ENCODE measurements around the gene MED26. TPM values are rescaled to one million over a fixed set of nuclear protein-coding genes. Genes with fewer than 3 reads are reported as not detected.

The MED26 gene
- total and polyA plus RNA-seq, 7 donors = 4.8 to 9.6 (median 5.2) TPM

GRCh38 chr19:16573296-16573695 lies 54.7 kb downstream of the MED26 start:
- ATAC-seq = no peak
- 57 to 60% (median 58%) methylated on average over 13 of the region's 13 CpGs for WGBS, 3 donors
- Histone ChIP-seq H3K27me3 (ENCODE audit: insufficient read depth in 3 of 3, low read length in 2 of 3) (no peaks in the 10 kb centered on the region), H3K9me3 (no peaks in the 10 kb centered on the region), H3K4me3 (peak overlapping the region; percentile 95), H3K27ac (peak overlapping the region; percentile 86), H3K36me3 (ENCODE audit: insufficient read depth in 1 of 2, low read depth in 1 of 2) (peaks cover 2 to 56% of the 10 kb centered on the region in 2 donors), H3K4me1 (peaks cover 62% of the 10 kb centered on the region)
- intact Hi-C loops (cut with DNase I) = loop anchor here (5.0 kb wide), 1 partner anchor 54 kb away; the partner anchor contains the start of gene MED26 (in 2 of the 2)
- no peak for DNase-seq
- TF ChIP-seq CTCF (IDR thresholded peaks at IDR 0.05) = no peak

GRCh38 chr19:16572332-16573211 lies 55.4 kb downstream of the MED26 start, which contains the start of gene SLC35E1:
SLC35E1 (minus strand) TSS chr19:16572415; CDS start chr19:16572364, 51 bp downstream.
- H3K4me3 ChIP-seq = peak within 1 kb of the TSS; percentile 95
- no peak for TF ChIP-seq CTCF (IDR thresholded peaks at IDR 0.05)
- H3K9me3 ChIP-seq = no peaks in the 10 kb centered on the region
- peak within 1 kb of the TSS; percentile 86 for H3K27ac ChIP-seq
- peaks cover 2 to 56% of the 10 kb centered on the region in 2 donors for H3K36me3 ChIP-seq (ENCODE audit: insufficient read depth in 1 of 2, low read depth in 1 of 2)
- peak; percentile 96 to 99 for DNase-seq
- peak; percentile 94 to 96 (median 95) for ATAC-seq
- 0 to 1% (median 0%) methylated on average over 66 to 83 of the region's 83 CpGs for WGBS, 3 donors
- H3K27me3 ChIP-seq (ENCODE audit: insufficient read depth in 3 of 3, low read length in 2 of 3) = no peaks in the 10 kb centered on the region
- intact Hi-C loops (cut with DNase I) = loop anchor here (5.0 kb wide), 1 partner anchor 55 kb away; the partner anchor contains the start of gene MED26 (in 2 of the 2)
- peaks cover 58% of the 10 kb centered on the region for H3K4me1 ChIP-seq

GRCh38 chr19:16571822-16572331 lies 56.1 kb downstream of the MED26 start:
- H3K4me1 ChIP-seq = peaks cover 52% of the 10 kb centered on the region
- peak overlapping the region; percentile 95 for H3K4me3 ChIP-seq
- no peaks in the 10 kb centered on the region for H3K9me3 ChIP-seq
- WGBS, 3 donors = 0 to 1% (median 1%) methylated on average over 52 to 75 of the region's 75 CpGs
- no peak for TF ChIP-seq CTCF (IDR thresholded peaks at IDR 0.05)
- H3K36me3 ChIP-seq (ENCODE audit: insufficient read depth in 1 of 2, low read depth in 1 of 2) = peaks cover 2 to 57% of the 10 kb centered on the region in 2 donors
- intact Hi-C loops (cut with DNase I) = loop anchor here (5.0 kb wide), 1 partner anchor 55 kb away; the partner anchor contains the start of gene MED26 (in 2 of the 2)
- no peaks in the 10 kb centered on the region for H3K27me3 ChIP-seq (ENCODE audit: insufficient read depth in 3 of 3, low read length in 2 of 3)
- peak overlapping the region; percentile 86 for H3K27ac ChIP-seq
- DNase-seq = peak in 1 of 2 donors; percentile 69
- ATAC-seq = peak in 1 of 4 donors; percentile 0

GRCh38 chr19:16571283-16571682 lies 56.7 kb downstream of the MED26 start:
- WGBS, 3 donors = 13 to 30% (median 16%) methylated on average over 5 to 6 of the region's 6 CpGs
- no peak for TF ChIP-seq CTCF (IDR thresholded peaks at IDR 0.05)
- ATAC-seq (no peak), DNase-seq (no peak)
- peaks cover under 1 to 57% of the 10 kb centered on the region in 2 donors for H3K36me3 ChIP-seq (ENCODE audit: insufficient read depth in 1 of 2, low read depth in 1 of 2)
- H3K27ac ChIP-seq = peak overlapping the region; percentile 86
- peak overlapping the region; percentile 95 for H3K4me3 ChIP-seq
- no peaks in the 10 kb centered on the region for H3K27me3 ChIP-seq (ENCODE audit: insufficient read depth in 3 of 3, low read length in 2 of 3)
- intact Hi-C loops (cut with DNase I) = loop anchor here (5.0 kb wide), 1 partner anchor 56 kb away; the partner anchor contains the start of gene MED26 (in 2 of the 2)
- H3K9me3 ChIP-seq = no peaks in the 10 kb centered on the region
- peaks cover 47% of the 10 kb centered on the region for H3K4me1 ChIP-seq

Measured in psoas muscle (tissue), 8 donors.